Lower leg skin (tissue), 4 donors: ENCODE data around the gene SIM1. TPM values are rescaled to one million over a fixed set of nuclear protein-coding genes. Genes with fewer than 3 reads are reported as not detected.

Experiments used
- DNase-seq, 2 donors: peaks; one replicate each; pipeline ENCODE4 v3.0.0-alpha.2; 2019; ENCODE audit warnings: low spot score in 2 of 2
- H3K4me3 ChIP-seq: fragments of 200-600 bp; sonication (generic); 2 replicates; pipeline ENCODE4 v1.5.1; 2017; ENCODE audit warnings: mild to moderate bottlenecking, low read depth; ENCODE audit not compliant: poor library complexity, severe bottlenecking
- POLR2A ChIP-seq, 2 donors: fragments of 450-650 bp; IDR thresholded peaks; one replicate each; pipeline ENCODE4 v1.6.1; 2016 to 2017; ENCODE audit warnings: antibody characterized with exemption in 2 of 2, mild to moderate bottlenecking in 1 of 2, moderate library complexity in 1 of 2
- WGBS, 2 donors: methylation state at CpG; one replicate each; pipeline ENCODE4 v1.1.5; 2018; 5-methylcytosine and 5-hydroxymethylcytosine counted together
- intact Hi-C: fragments of 100-400 bp; cut with DNase I; formaldehyde crosslinking; loops from one replicate; pipeline ENCODE4 v1.15.0; 2023; ENCODE audit warnings: low total_unique reads
- total RNA-seq, 4 donors: library from RNA; depleted of rRNA; stranded (reverse); fragments of >200 nt; gene quantifications; one replicate each; pipeline ENCODE4 v1.1.0, GENCODE V29; 2016
- TF ChIP-seq, protein P1 (sequence below), 3 donors: fragments of 450-650 bp; IDR thresholded peaks; one replicate each; pipeline ENCODE4 v1.5.1; 2016; ENCODE audit warnings: antibody characterized with exemption in 3 of 3, mild to moderate bottlenecking in 3 of 3, moderate library complexity in 2 of 3

Gene SIM1
- total RNA-seq, 4 donors from 2014 or later: 0.66 to 1.1 (median 0.75) TPM

DNA sequence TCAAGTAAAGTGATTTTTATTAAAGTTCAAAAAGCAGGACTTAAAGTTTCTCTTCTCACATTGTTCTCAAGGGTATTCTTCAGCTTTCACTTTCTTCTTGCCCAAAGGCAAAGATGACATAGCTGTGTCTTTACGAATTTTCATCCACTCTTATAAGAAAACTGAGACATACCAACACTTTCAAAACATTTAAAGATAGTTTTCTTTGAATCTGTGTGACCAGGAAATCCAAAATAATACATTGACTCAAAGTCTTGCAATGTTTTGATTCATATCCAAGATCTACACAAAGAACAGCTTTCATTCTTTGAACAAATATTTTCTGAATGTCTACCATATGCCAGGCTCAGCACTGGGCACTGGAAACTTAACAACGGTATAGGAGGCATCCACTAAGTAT lies 117.9 kb downstream of the SIM1 start:
- no peak for DNase-seq
- no peak for TF ChIP-seq POLR2A (IDR thresholded peaks at IDR 0.05)
- TF ChIP-seq, protein P1, sequence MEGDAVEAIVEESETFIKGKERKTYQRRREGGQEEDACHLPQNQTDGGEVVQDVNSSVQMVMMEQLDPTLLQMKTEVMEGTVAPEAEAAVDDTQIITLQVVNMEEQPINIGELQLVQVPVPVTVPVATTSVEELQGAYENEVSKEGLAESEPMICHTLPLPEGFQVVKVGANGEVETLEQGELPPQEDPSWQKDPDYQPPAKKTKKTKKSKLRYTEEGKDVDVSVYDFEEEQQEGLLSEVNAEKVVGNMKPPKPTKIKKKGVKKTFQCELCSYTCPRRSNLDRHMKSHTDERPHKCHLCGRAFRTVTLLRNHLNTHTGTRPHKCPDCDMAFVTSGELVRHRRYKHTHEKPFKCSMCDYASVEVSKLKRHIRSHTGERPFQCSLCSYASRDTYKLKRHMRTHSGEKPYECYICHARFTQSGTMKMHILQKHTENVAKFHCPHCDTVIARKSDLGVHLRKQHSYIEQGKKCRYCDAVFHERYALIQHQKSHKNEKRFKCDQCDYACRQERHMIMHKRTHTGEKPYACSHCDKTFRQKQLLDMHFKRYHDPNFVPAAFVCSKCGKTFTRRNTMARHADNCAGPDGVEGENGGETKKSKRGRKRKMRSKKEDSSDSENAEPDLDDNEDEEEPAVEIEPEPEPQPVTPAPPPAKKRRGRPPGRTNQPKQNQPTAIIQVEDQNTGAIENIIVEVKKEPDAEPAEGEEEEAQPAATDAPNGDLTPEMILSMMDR (IDR thresholded peaks at IDR 0.05): no peak
- H3K4me3 ChIP-seq: no peak overlapping the region
- 33 to 36% methylated on average over 2 of the region's 2 CpGs for WGBS, 2 donors
- intact Hi-C loops: no loop called here

DNA sequence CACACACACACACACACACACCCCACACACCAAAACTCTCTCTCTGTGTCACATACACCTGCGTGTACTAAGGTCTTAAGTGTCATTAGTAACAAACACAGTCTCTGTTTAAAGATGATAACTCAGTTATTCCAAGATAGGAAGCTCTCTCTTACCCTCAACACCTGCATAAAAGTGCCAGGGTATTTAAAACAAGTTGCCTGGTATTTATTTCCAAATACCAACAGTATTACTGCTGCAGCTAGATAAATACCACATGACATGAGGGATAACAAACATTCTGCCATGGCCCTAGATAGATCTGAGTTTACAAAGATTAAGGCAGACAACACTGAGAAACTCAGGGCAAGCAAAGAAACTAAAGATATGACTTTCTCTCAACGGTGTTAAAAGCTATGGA lies 118.5 kb downstream of the SIM1 start:
- no peak for DNase-seq
- 82 to 91% methylated on average over 2 of the region's 2 CpGs for WGBS, 2 donors
- TF ChIP-seq, protein P1 (IDR thresholded peaks at IDR 0.05): no peak
- no peak for TF ChIP-seq POLR2A (IDR thresholded peaks at IDR 0.05)
- intact Hi-C loops: no loop called here
- no peak overlapping the region for H3K4me3 ChIP-seq

DNA sequence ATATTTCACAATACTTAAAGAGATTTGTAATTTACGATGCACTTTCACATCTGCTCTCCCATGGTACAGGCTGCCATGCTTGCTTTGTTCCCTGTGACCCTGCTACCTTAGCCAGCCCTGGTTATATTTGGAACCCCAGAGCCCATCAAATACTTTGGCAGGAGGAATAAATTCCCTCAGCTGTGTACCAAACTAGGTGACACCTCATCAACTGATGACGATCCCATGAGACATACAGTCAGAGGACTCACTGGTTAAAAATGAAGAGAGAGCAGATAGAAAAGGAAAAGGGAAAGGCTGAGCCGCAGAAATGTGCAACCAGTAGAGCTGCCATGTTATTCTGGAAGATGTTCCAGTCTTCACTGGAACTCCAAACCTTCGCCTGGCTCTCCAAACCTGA lies 120.0 kb downstream of the SIM1 start:
- 90 to 91% methylated on average over 4 of the region's 4 CpGs for WGBS, 2 donors
- DNase-seq: no peak
- TF ChIP-seq, protein P1 (IDR thresholded peaks at IDR 0.05): no peak
- no peak for TF ChIP-seq POLR2A (IDR thresholded peaks at IDR 0.05)
- intact Hi-C loops: no loop called here
- no peak overlapping the region for H3K4me3 ChIP-seq

DNA sequence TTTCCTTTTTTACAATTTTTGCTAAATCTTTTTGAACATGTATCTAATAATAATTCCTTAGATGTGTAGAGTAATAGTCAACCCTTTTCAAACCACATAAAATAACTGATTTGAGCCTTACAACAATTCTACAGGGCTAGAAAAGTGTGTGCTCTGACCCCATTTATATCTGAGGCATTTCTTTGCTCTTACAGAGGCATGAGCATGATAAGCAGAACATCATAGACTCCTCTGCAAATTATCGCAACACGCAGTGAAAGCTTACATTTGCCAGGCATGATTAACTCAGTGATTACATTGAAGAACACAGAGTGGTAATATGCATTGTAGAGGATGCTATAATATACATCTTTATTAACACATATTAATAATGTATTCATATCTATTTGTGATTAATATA lies 120.4 kb downstream of the SIM1 start:
- 93 to 94% methylated on average over 2 of the region's 2 CpGs for WGBS, 2 donors
- no peak overlapping the region for H3K4me3 ChIP-seq
- DNase-seq: no peak
- intact Hi-C loops: no loop called here
- TF ChIP-seq, protein P1 (IDR thresholded peaks at IDR 0.05): no peak
- TF ChIP-seq POLR2A (IDR thresholded peaks at IDR 0.05): no peak

DNA sequence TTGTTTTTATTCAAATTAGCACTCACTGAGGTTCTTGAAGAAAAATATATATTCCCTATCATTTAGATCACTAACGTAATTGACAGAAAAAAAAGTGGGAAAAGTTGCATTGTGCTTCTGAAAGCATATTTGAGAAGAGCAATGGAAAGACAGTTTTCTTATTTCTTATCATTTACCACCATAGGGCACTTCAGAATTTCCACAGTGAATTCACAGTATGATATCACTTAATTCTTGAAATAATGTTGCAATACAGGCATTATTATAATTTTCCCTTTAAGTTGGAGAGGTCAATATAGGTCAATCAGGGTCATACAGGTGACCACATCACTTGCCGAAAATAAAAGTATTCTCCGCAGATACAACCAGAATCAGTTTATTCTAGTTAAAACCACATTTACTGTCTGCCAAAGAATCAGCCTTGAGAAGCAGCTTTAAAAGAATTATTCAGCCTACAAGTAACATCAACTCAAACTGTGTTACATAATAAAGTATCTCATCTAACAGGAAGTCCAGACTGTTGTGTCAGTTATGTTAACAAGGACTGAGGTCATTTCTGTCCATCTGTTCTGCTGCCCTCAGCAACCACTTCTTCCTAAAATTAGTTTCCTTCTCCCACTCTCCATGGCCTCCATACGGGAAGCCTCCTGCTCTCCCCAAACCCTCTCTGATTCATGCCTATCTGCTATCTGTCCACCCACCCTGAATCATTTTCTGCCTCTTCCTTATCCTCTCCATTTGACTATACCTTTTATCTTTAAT lies 121.2 kb downstream of the SIM1 start:
- 60 to 61% methylated on average over 4 of the region's 4 CpGs for WGBS, 2 donors
- TF ChIP-seq, protein P1 (IDR thresholded peaks at IDR 0.05): no peak
- no peak for TF ChIP-seq POLR2A (IDR thresholded peaks at IDR 0.05)
- H3K4me3 ChIP-seq: no peak overlapping the region
- no peak for DNase-seq
- intact Hi-C loops: no loop called here

DNA sequence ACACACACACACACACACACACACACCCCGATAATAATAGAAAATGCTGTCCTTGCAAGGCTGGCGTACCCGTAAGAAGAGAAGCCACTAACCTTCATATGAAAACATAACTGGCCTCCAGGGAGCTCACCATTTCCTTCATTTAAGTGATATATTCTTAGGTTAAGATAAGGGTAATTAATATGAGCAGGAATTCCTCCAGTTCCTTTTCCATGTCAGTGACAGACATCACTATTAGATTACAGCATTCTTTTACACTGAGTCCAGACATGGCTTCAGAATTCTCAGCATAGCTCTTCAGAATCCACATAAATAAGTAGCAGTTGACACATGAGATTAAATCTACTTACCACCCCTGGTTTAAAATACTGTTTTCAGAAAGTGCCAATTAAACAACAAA lies 121.9 kb downstream of the SIM1 start:
- H3K4me3 ChIP-seq: no peak overlapping the region
- intact Hi-C loops: no loop called here
- DNase-seq: no peak
- TF ChIP-seq POLR2A (IDR thresholded peaks at IDR 0.05): no peak
- TF ChIP-seq, protein P1 (IDR thresholded peaks at IDR 0.05): no peak
- 66 to 68% methylated on average over 3 of the region's 3 CpGs for WGBS, 2 donors
